WTC11 (cell line): ENCODE data around the gene ALK. TPM values are rescaled to one million over a fixed set of nuclear protein-coding genes. Genes with fewer than 3 reads are reported as not detected.

Experiments
- ATAC-seq: fragments of 200-7000 bp; cut with Tn5 transposase; 2 replicates; pipeline ENCODE4 v1.10.0; 2021; ENCODE audit warnings: mild to moderate bottlenecking, moderate library complexity
- CTCF ChIA-PET: fragments of 300-600 bp; sonication (Branson Sonifier 250); formaldehyde crosslinking; loops from one replicate; lab custom pipeline; 2021; ENCODE audit warnings: antibody characterized with exemption; lab: Charles Lee
- POLR2A ChIA-PET: fragments of 350-600 bp; sonication (Branson Sonifier 250); formaldehyde crosslinking; loops from one replicate; lab custom pipeline; 2021; ENCODE audit warnings: antibody characterized with exemption; lab: Charles Lee
- DNase-seq: peaks from one replicate; pipeline ENCODE4 v3.0.0; 2021; ENCODE audit warnings: low spot score
- H3K27ac Mint-ChIP-seq: 2 replicates; pipeline ENCODE4 v1.8.0; 2021; ENCODE audit warnings: mixed read lengths
- H3K27me3 Mint-ChIP-seq: 2 replicates; pipeline ENCODE4 v1.8.0; 2021; ENCODE audit warnings: low read depth, mild to moderate bottlenecking, moderate library complexity, mixed read lengths
- H3K36me3 Mint-ChIP-seq: 2 replicates; pipeline ENCODE4 v1.8.0; 2021; ENCODE audit warnings: mixed read lengths
- H3K4me1 Mint-ChIP-seq: 2 replicates; pipeline ENCODE4 v1.8.0; 2022; ENCODE audit warnings: mixed read lengths
- H3K4me3 Mint-ChIP-seq: 2 replicates; pipeline ENCODE4 v1.8.0; 2021; ENCODE audit warnings: mild to moderate bottlenecking, moderate library complexity, mixed read lengths
- H3K9me3 Mint-ChIP-seq: 2 replicates; pipeline ENCODE4 v1.8.0; 2021; ENCODE audit warnings: mixed read lengths
- ATF1 ChIP-seq: sonication (generic); formaldehyde crosslinking; IDR thresholded peaks from 2 replicates; pipeline ENCODE4 v1.8.1; 2023; ENCODE audit warnings: mild to moderate bottlenecking, moderate library complexity, missing genetic modification reagents
- CREB1 ChIP-seq: sonication (generic); formaldehyde crosslinking; IDR thresholded peaks from 2 replicates; pipeline ENCODE4 v1.8.0; 2023; ENCODE audit warnings: mild to moderate bottlenecking, missing genetic modification reagents
- EMX1 ChIP-seq: fragments of 250-450 bp; sonication (Bioruptor Pico); IDR thresholded peaks from 2 replicates; pipeline ENCODE4 v1.8.0; 2021; ENCODE audit warnings: mild to moderate bottlenecking
- HMGA2 ChIP-seq: fragments of 250-450 bp; sonication (Bioruptor Pico); IDR thresholded peaks from 2 replicates; pipeline ENCODE4 v1.4.0; 2021; ENCODE audit warnings: mild to moderate bottlenecking, moderate library complexity
- NFE2L1 ChIP-seq: sonication (generic); formaldehyde crosslinking; IDR thresholded peaks from 2 replicates; pipeline ENCODE4 v1.8.1; 2023; ENCODE audit warnings: missing genetic modification reagents
- SMAD4 ChIP-seq: sonication (generic); formaldehyde crosslinking; IDR thresholded peaks from 2 replicates; pipeline ENCODE4 v1.8.0; 2022; ENCODE audit warnings: mild to moderate bottlenecking, missing genetic modification reagents
- SP1 ChIP-seq: sonication (generic); formaldehyde crosslinking; conservative IDR thresholded peaks from 2 replicates; pipeline ENCODE4 v1.8.1; 2022; ENCODE audit warnings: missing genetic modification reagents
- TCF7 ChIP-seq: sonication (generic); formaldehyde crosslinking; IDR thresholded peaks from 2 replicates; pipeline ENCODE4 v1.8.0; 2022; ENCODE audit warnings: mild to moderate bottlenecking, low read depth, missing genetic modification reagents, moderate library complexity
- ZNF317 ChIP-seq: sonication (generic); formaldehyde crosslinking; IDR thresholded peaks from 2 replicates; pipeline ENCODE4 v1.8.1; 2023; ENCODE audit warnings: low read depth, mild to moderate bottlenecking, moderate library complexity, missing genetic modification reagents, borderline replicate concordance
- ZNF396 ChIP-seq: fragments of 250-450 bp; sonication (Bioruptor Pico); IDR thresholded peaks from 2 replicates; pipeline ENCODE4 v1.8.0; 2021; ENCODE audit warnings: mild to moderate bottlenecking, moderate library complexity, borderline replicate concordance
- total RNA-seq: library from RNA; stranded (reverse); gene quantifications from 3 replicates; pipeline ENCODE4 v1.2.3, GENCODE V29; 2021
- TF ChIP-seq, protein P1 (sequence below): fragments of 250-450 bp; sonication (Bioruptor Pico); IDR thresholded peaks from 2 replicates; pipeline ENCODE4 v1.9.0; 2021; ENCODE audit warnings: mild to moderate bottlenecking
- TF ChIP-seq, protein P2 (sequence below): sonication (generic); formaldehyde crosslinking; IDR thresholded peaks from 2 replicates; pipeline ENCODE4 v1.8.1; 2022; ENCODE audit warnings: low read depth, mild to moderate bottlenecking, moderate library complexity, missing genetic modification reagents, borderline replicate concordance
- TF ChIP-seq, protein P3 (sequence below): sonication (generic); formaldehyde crosslinking; IDR thresholded peaks from 2 replicates; pipeline ENCODE4 v1.8.0; 2023; ENCODE audit warnings: missing genetic modification reagents
- TF ChIP-seq, protein P4 (sequence below): sonication (generic); formaldehyde crosslinking; IDR thresholded peaks from 2 replicates; pipeline ENCODE4 v1.8.1; 2022; ENCODE audit warnings: low read depth, missing genetic modification reagents, borderline replicate concordance
- TF ChIP-seq, protein P5 (sequence below): sonication (generic); formaldehyde crosslinking; IDR thresholded peaks from 2 replicates; pipeline ENCODE4 v1.8.0; 2022; ENCODE audit warnings: mild to moderate bottlenecking, missing genetic modification reagents
- TF ChIP-seq, protein P6 (sequence below): fragments of 250-450 bp; sonication (Bioruptor Pico); IDR thresholded peaks from 2 replicates; pipeline ENCODE4 v1.9.0; 2021; ENCODE audit warnings: mild to moderate bottlenecking
- TF ChIP-seq, protein P7 (sequence below): sonication (generic); formaldehyde crosslinking; IDR thresholded peaks from 2 replicates; pipeline ENCODE4 v1.8.1; 2022; ENCODE audit warnings: mild to moderate bottlenecking, moderate library complexity, missing genetic modification reagents
- TF ChIP-seq, protein P8 (sequence below): fragments of 250-450 bp; sonication (Bioruptor Pico); IDR thresholded peaks from 2 replicates; pipeline ENCODE4 v1.8.0; 2021; ENCODE audit warnings: mild to moderate bottlenecking
- TF ChIP-seq, protein P9 (sequence below): sonication (generic); formaldehyde crosslinking; IDR thresholded peaks from 2 replicates; pipeline ENCODE4 v1.8.1; 2023; ENCODE audit warnings: mild to moderate bottlenecking, missing genetic modification reagents, moderate library complexity

ALK gene
- total RNA-seq, 1 experiment from 2014 or later = not detected

DNA sequence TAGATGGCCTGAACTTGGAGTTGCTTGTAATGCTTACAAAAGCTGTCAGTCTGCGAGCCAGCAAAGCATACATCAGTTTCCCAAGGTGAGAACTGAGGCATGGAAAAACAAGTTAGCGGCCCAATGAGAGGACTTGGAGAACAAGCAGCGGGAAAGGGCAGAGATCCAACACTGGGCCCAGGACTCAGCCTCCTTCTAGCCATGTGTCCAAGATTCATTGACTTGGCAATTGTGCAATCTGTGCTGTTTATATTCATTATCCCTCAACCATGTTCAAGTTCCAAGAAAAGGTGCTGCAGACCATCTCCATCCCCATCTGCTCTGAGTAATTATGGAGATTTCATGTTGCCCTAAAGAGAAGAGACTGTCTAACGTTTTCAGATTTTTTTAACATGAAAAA lies 187.4 kb downstream of the ALK start (continued):
- TF ChIP-seq NFE2L1 (CRISPR knock-in tag) (no peak), CREB1 (no peak), SP1 (CRISPR knock-in tag) (no peak), EMX1 (no peak), HMGA2 (CRISPR knock-in tag) (no peak), ZNF396 (CRISPR knock-in tag) (no peak)
- TF ChIP-seq, protein P1, sequence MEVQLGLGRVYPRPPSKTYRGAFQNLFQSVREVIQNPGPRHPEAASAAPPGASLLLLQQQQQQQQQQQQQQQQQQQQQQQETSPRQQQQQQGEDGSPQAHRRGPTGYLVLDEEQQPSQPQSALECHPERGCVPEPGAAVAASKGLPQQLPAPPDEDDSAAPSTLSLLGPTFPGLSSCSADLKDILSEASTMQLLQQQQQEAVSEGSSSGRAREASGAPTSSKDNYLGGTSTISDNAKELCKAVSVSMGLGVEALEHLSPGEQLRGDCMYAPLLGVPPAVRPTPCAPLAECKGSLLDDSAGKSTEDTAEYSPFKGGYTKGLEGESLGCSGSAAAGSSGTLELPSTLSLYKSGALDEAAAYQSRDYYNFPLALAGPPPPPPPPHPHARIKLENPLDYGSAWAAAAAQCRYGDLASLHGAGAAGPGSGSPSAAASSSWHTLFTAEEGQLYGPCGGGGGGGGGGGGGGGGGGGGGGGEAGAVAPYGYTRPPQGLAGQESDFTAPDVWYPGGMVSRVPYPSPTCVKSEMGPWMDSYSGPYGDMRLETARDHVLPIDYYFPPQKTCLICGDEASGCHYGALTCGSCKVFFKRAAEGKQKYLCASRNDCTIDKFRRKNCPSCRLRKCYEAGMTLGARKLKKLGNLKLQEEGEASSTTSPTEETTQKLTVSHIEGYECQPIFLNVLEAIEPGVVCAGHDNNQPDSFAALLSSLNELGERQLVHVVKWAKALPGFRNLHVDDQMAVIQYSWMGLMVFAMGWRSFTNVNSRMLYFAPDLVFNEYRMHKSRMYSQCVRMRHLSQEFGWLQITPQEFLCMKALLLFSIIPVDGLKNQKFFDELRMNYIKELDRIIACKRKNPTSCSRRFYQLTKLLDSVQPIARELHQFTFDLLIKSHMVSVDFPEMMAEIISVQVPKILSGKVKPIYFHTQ (CRISPR knock-in tag) = no peak
- TF ChIP-seq, protein P2, sequence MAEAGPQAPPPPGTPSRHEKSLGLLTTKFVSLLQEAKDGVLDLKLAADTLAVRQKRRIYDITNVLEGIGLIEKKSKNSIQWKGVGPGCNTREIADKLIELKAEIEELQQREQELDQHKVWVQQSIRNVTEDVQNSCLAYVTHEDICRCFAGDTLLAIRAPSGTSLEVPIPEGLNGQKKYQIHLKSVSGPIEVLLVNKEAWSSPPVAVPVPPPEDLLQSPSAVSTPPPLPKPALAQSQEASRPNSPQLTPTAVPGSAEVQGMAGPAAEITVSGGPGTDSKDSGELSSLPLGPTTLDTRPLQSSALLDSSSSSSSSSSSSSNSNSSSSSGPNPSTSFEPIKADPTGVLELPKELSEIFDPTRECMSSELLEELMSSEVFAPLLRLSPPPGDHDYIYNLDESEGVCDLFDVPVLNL (CRISPR knock-in tag) = no peak
- TF ChIP-seq, protein P3, sequence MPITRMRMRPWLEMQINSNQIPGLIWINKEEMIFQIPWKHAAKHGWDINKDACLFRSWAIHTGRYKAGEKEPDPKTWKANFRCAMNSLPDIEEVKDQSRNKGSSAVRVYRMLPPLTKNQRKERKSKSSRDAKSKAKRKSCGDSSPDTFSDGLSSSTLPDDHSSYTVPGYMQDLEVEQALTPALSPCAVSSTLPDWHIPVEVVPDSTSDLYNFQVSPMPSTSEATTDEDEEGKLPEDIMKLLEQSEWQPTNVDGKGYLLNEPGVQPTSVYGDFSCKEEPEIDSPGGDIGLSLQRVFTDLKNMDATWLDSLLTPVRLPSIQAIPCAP (CRISPR knock-in tag) = no peak
- TF ChIP-seq, protein P4, sequence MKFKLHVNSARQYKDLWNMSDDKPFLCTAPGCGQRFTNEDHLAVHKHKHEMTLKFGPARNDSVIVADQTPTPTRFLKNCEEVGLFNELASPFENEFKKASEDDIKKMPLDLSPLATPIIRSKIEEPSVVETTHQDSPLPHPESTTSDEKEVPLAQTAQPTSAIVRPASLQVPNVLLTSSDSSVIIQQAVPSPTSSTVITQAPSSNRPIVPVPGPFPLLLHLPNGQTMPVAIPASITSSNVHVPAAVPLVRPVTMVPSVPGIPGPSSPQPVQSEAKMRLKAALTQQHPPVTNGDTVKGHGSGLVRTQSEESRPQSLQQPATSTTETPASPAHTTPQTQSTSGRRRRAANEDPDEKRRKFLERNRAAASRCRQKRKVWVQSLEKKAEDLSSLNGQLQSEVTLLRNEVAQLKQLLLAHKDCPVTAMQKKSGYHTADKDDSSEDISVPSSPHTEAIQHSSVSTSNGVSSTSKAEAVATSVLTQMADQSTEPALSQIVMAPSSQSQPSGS = no peak
- TF ChIP-seq, protein P5, sequence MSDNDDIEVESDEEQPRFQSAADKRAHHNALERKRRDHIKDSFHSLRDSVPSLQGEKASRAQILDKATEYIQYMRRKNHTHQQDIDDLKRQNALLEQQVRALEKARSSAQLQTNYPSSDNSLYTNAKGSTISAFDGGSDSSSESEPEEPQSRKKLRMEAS = no peak
- TF ChIP-seq, protein P6, sequence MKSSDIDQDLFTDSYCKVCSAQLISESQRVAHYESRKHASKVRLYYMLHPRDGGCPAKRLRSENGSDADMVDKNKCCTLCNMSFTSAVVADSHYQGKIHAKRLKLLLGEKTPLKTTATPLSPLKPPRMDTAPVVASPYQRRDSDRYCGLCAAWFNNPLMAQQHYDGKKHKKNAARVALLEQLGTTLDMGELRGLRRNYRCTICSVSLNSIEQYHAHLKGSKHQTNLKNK (CRISPR knock-in tag) = no peak
- TF ChIP-seq, protein P7, sequence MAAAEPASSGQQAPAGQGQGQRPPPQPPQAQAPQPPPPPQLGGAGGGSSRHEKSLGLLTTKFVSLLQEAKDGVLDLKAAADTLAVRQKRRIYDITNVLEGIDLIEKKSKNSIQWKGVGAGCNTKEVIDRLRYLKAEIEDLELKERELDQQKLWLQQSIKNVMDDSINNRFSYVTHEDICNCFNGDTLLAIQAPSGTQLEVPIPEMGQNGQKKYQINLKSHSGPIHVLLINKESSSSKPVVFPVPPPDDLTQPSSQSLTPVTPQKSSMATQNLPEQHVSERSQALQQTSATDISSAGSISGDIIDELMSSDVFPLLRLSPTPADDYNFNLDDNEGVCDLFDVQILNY (CRISPR knock-in tag) = no peak
- TF ChIP-seq, protein P8, sequence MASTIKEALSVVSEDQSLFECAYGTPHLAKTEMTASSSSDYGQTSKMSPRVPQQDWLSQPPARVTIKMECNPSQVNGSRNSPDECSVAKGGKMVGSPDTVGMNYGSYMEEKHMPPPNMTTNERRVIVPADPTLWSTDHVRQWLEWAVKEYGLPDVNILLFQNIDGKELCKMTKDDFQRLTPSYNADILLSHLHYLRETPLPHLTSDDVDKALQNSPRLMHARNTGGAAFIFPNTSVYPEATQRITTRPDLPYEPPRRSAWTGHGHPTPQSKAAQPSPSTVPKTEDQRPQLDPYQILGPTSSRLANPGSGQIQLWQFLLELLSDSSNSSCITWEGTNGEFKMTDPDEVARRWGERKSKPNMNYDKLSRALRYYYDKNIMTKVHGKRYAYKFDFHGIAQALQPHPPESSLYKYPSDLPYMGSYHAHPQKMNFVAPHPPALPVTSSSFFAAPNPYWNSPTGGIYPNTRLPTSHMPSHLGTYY (CRISPR knock-in tag) = no peak

DNA sequence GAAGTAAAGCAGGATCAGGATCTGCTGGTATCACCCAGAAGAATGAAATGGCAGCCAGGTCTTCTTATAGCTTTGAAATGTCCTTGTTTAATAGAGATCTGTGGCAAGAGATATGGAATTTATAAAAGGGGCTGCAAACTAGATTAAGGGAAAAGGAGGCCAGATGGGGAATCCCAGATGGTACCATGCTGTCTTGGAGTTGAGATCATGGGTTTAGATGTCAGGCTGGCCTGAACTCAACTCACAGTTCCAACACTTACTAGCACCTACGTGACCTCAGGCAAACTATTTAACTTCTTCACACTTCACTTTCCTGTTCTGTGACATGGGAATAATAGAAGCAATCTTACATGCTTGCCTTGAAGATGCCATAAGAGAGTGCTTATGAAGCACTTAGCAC lies 188.2 kb downstream of the ALK start:
- no peak overlapping the region for H3K27ac Mint-ChIP-seq
- CTCF ChIA-PET = no interaction called here
- POLR2A ChIA-PET = no interaction called here
- no peak overlapping the region for H3K4me3 Mint-ChIP-seq
- H3K36me3 Mint-ChIP-seq = no peaks in the 10 kb centered on the region
- DNase-seq (no peak), ATAC-seq (no peak)
- no peaks in the 10 kb centered on the region for H3K4me1 Mint-ChIP-seq
- TF ChIP-seq, protein P9, sequence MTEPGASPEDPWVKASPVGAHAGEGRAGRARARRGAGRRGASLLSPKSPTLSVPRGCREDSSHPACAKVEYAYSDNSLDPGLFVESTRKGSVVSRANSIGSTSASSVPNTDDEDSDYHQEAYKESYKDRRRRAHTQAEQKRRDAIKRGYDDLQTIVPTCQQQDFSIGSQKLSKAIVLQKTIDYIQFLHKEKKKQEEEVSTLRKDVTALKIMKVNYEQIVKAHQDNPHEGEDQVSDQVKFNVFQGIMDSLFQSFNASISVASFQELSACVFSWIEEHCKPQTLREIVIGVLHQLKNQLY = no peak
- TF ChIP-seq, protein P2 (CRISPR knock-in tag) = no peak
- TF ChIP-seq TCF7 (CRISPR knock-in tag) = no peak
- TF ChIP-seq ATF1 = no peak
- TF ChIP-seq ZNF317 (CRISPR knock-in tag) = no peak
- no peak for TF ChIP-seq SMAD4 (CRISPR knock-in tag)
- H3K27me3 Mint-ChIP-seq = no peaks in the 10 kb centered on the region; the same call in 1 of the 2 replicates
- H3K9me3 Mint-ChIP-seq = peaks cover 4% of the 10 kb centered on the region; the same call in 1 of the 2 replicates
